IMR-90 (cell line): ENCODE results near the gene ROCK1. TPM values are rescaled to one million over a fixed set of nuclear protein-coding genes. Genes with fewer than 3 reads are reported as not detected.

ENCODE experiments used
- ATAC-seq: fragments of 200-7000 bp; cut with Tn5 transposase; 2 replicates; pipeline ENCODE4 v1.9.1; 2020; ENCODE audit warnings: low read depth, mild to moderate bottlenecking, moderate library complexity
- BruUV-seq: library from RNA; stranded (reverse); fragments of 400-500 nt; replicated peaks from 2 replicates; lab custom pipeline; 2021; lab: Mats Ljungman, UMichigan
- CTCF ChIA-PET: fragments of 300-600 bp; formaldehyde crosslinking; extraction: SDS; loops from one replicate; lab custom pipeline; 2021; ENCODE audit warnings: antibody characterized with exemption; lab: Yijun Ruan, JAX
- POLR2A ChIA-PET: fragments of 300-600 bp; sonication (Branson Sonifier 250); formaldehyde crosslinking; loops from one replicate; lab custom pipeline; 2022; ENCODE audit warnings: antibody characterized with exemption; ENCODE audit not compliant: unreplicated experiment; lab: Charles Lee
- DNase-seq: peaks from one replicate; pipeline ENCODE4 v3.0.0; 2013
- H2AFZ ChIP-seq: replicated peaks from 2 replicates; pipeline ENCODE3; 2013; ENCODE audit warnings: low read length, mild to moderate bottlenecking; ENCODE audit not compliant: poor library complexity
- H2AK5ac ChIP-seq: 2 replicates; pipeline ENCODE4 v1.6.1; 2013; ENCODE audit warnings: low read depth, low read length, inconsistent platforms
- H2AK9ac ChIP-seq: replicated peaks from 2 replicates; pipeline ENCODE3; 2013; ENCODE audit warnings: mild to moderate bottlenecking, low read depth, low read length, moderate library complexity; ENCODE audit not compliant: poor library complexity
- H2BK120ac ChIP-seq: 2 replicates; pipeline ENCODE4 v1.6.1; 2013; ENCODE audit warnings: low read depth, low read length, inconsistent platforms
- H2BK15ac ChIP-seq: 3 replicates; pipeline ENCODE4 v1.6.1; 2013; ENCODE audit warnings: low read depth, low read length, inconsistent platforms
- H2BK20ac ChIP-seq: 2 replicates; pipeline ENCODE4 v1.6.1; 2013; ENCODE audit warnings: low read depth, mild to moderate bottlenecking, inconsistent platforms, low read length, moderate library complexity
- H2BK5ac ChIP-seq: 2 replicates; pipeline ENCODE4 v1.6.1; 2013; ENCODE audit warnings: mild to moderate bottlenecking, low read depth, low read length, inconsistent platforms; ENCODE audit not compliant: poor library complexity, severe bottlenecking
- H3K14ac ChIP-seq: replicated peaks from 2 replicates; pipeline ENCODE4 v1.6.1; 2013; ENCODE audit warnings: low read depth, low read length, inconsistent platforms
- H3K18ac ChIP-seq: 2 replicates; pipeline ENCODE4 v1.6.1; 2013; ENCODE audit warnings: low read depth, low read length, control low read depth
- H3K23ac ChIP-seq: 2 replicates; pipeline ENCODE4 v1.6.1; 2013; ENCODE audit warnings: low read depth, low read length, inconsistent platforms
- H3K27ac ChIP-seq: 2 replicates; pipeline ENCODE4 v1.5.1; 2013; ENCODE audit warnings: mild to moderate bottlenecking, control low read depth, low read length; ENCODE audit not compliant: insufficient read depth
- H3K27me3 ChIP-seq: 2 replicates; pipeline ENCODE4 v1.6.1; 2013; ENCODE audit warnings: low read length; ENCODE audit not compliant: control insufficient read depth, insufficient read depth
- H3K36me3 ChIP-seq: 2 replicates; pipeline ENCODE4 v1.6.1; 2013; ENCODE audit warnings: low read length, mixed read lengths; ENCODE audit not compliant: control insufficient read depth, insufficient read depth
- H3K4ac ChIP-seq: 2 replicates; pipeline ENCODE4 v1.6.1; 2013; ENCODE audit warnings: low read depth, low read length, inconsistent platforms
- H3K4me1 ChIP-seq: 2 replicates; pipeline ENCODE4 v1.6.1; 2013; ENCODE audit warnings: low read length, mixed read lengths; ENCODE audit not compliant: control insufficient read depth, insufficient read depth
- H3K4me2 ChIP-seq: 2 replicates; pipeline ENCODE4 v1.6.1; 2013; ENCODE audit warnings: low read depth, mild to moderate bottlenecking, control low read depth, low read length, moderate library complexity
- H3K4me3 ChIP-seq: 2 replicates; pipeline ENCODE4 v1.5.1; 2013; ENCODE audit warnings: low read depth, mild to moderate bottlenecking, control low read depth, low read length, moderate library complexity; ENCODE audit not compliant: insufficient read depth
- H3K56ac ChIP-seq: 2 replicates; pipeline ENCODE4 v1.6.1; 2013; ENCODE audit warnings: low read length, inconsistent platforms; ENCODE audit not compliant: insufficient read depth; ENCODE audit errors: extremely low read depth
- H3K79me1 ChIP-seq, 2 experiments: 2 replicates each; pipeline ENCODE4 v1.6.1; 2013; ENCODE audit warnings: low read length in 2 of 2, inconsistent platforms in 1 of 2, low read depth in 1 of 2
- H3K9ac ChIP-seq: 2 replicates; pipeline ENCODE4 v1.6.1; 2013; ENCODE audit warnings: low read depth, low read length, control low read depth
- H3K9me1 ChIP-seq: 2 replicates; pipeline ENCODE4 v1.6.1; 2013; ENCODE audit warnings: low read length, inconsistent platforms; ENCODE audit not compliant: insufficient read depth
- H3K9me3 ChIP-seq: 2 replicates; pipeline ENCODE4 v1.6.1; 2013; ENCODE audit warnings: low read length; ENCODE audit not compliant: control insufficient read depth, insufficient read depth
- H4K20me1 ChIP-seq: 2 replicates; pipeline ENCODE4 v1.6.1; 2013; ENCODE audit warnings: low read length, inconsistent platforms; ENCODE audit not compliant: insufficient read depth
- H4K5ac ChIP-seq: 2 replicates; pipeline ENCODE4 v1.6.1; 2013; ENCODE audit warnings: mild to moderate bottlenecking, low read depth, low read length, control low read depth
- H4K8ac ChIP-seq, 2 experiments: 2 replicates each; pipeline ENCODE4 v1.6.1; 2013; ENCODE audit warnings: low read depth in 2 of 2, low read length in 2 of 2, control low read depth in 1 of 2, inconsistent platforms in 1 of 2
- H4K91ac ChIP-seq: 2 replicates; pipeline ENCODE4 v1.6.1; 2013; ENCODE audit warnings: low read depth, low read length, inconsistent platforms; ENCODE audit not compliant: insufficient read depth
- BHLHE40 ChIP-seq: fragments of 150-350 bp; IDR thresholded peaks from 2 replicates; pipeline ENCODE4 v1.6.1; 2016; ENCODE audit warnings: mild to moderate bottlenecking, low read depth, low read length
- RFX5 ChIP-seq: IDR thresholded peaks from 2 replicates; pipeline ENCODE4 v1.8.0; 2012; ENCODE audit warnings: low read depth, mild to moderate bottlenecking, low read length, moderate library complexity
- dilution Hi-C: fragments of 300-500 bp; cut with HindIII; formaldehyde crosslinking; loops from one replicate; pipeline ENCODE4 v1.14.3; 2018; ENCODE audit warnings: low sequenced_read_pairs; ENCODE audit not compliant: unreplicated experiment
- in situ Hi-C: fragments of 300-500 bp; cut with MboI; formaldehyde crosslinking; loops from 3 replicates; pipeline ENCODE4 v1.14.3; 2019; ENCODE audit warnings: low sequenced_read_pairs, inconsistent platforms, mixed read lengths
- intact Hi-C: fragments of 100-400 bp; cut with micrococcal nuclease; formaldehyde crosslinking; loops from 2 replicates; pipeline ENCODE4 v1.10.0; 2022
- polyA plus RNA-seq, 3 experiments: library from polyadenylated mRNA; depleted of rRNA; stranded (reverse); fragments of >200 nt; gene quantifications; 2 replicates each; pipeline ENCODE4 v1.2.3, GENCODE V29; 2012; ENCODE audit warnings: low replicate concordance in 1 of 3
- total RNA-seq: library from RNA; depleted of rRNA; stranded (reverse); fragments of >200 nt; gene quantifications from 2 replicates; pipeline ENCODE4 v1.2.3, GENCODE V29; 2012

ROCK1 gene
- total and polyA plus RNA-seq, 2 of the 4 experiments (the other 2 are of a cell fraction), result 9.9 to 17.0 TPM

- H3K27ac ChIP-seq, result no peak overlapping the region
- CTCF ChIA-PET, result no interaction called here
- no peak for DNase-seq
- ATAC-seq, result no peak
- no peaks in the 10 kb centered on the region for H3K4me1 ChIP-seq
- H3K4me2 ChIP-seq, result no peak overlapping the region
- no peak overlapping the region for H3K4ac ChIP-seq
- H3K14ac ChIP-seq, result no peak overlapping the region
- H2BK20ac ChIP-seq, result no peak overlapping the region
- H3K56ac ChIP-seq, result no peak overlapping the region
- dilution Hi-C loops, result no loop called here
- no peak overlapping the region for H2BK5ac ChIP-seq
- no peak overlapping the region for H4K5ac ChIP-seq
- POLR2A ChIA-PET, result no interaction called here
- no peak overlapping the region for H3K18ac ChIP-seq
- intact Hi-C loops, result loop anchor here (5.0 kb wide), 2 partner anchors 36 to 96 kb away; no protein-coding TSS in a partner anchor
- no TSS peak for BruUV-seq
- no peaks in the 10 kb centered on the region; the same call in 1 of the 2 replicates for H3K9me3 ChIP-seq
- in situ Hi-C loops, result no loop called here
- H3K9ac ChIP-seq, result no peak overlapping the region
- H3K23ac ChIP-seq, result no peak overlapping the region
- no peak overlapping the region for H2BK15ac ChIP-seq
- no peaks in the 10 kb centered on the region for H3K36me3 ChIP-seq
- H3K27me3 ChIP-seq, result no peaks in the 10 kb centered on the region
- H2AK5ac ChIP-seq, result no peak overlapping the region
- no peak for TF ChIP-seq BHLHE40
- no peak for TF ChIP-seq RFX5
- no peak overlapping the region for H2AFZ ChIP-seq
- no peak overlapping the region for H3K4me3 ChIP-seq
- no peak overlapping the region for H4K8ac ChIP-seq
- H3K9me1 ChIP-seq, result peaks cover 8% of the 10 kb centered on the region; the same call in 1 of the 2 replicates
- H4K91ac ChIP-seq, result no peak overlapping the region
- H4K20me1 ChIP-seq, result peaks cover 64% of the 10 kb centered on the region
- peaks cover 16 to 46% of the 10 kb centered on the region in 2 experiments for H3K79me1 ChIP-seq
- no peak overlapping the region for H2BK120ac ChIP-seq
- H2AK9ac ChIP-seq, result no peak overlapping the region
These were observed 28.6 kb downstream of the ROCK1 start for GRCh38 chr18:21083017-21083416.
